PC-9 (cell line): ENCODE results near the gene FAXDC2. TPM values are rescaled to one million over a fixed set of nuclear protein-coding genes. Genes with fewer than 3 reads are reported as not detected.

Source experiments
- BruUV-seq: library from RNA; stranded (reverse); fragments of 400-500 nt; replicated peaks from 2 replicates; lab custom pipeline; 2021; lab: Mats Ljungman, UMichigan
- CTCF ChIA-PET: fragments of 300-600 bp; sonication (Branson Sonifier 250); formaldehyde crosslinking; loops from one replicate; lab custom pipeline; 2022; ENCODE audit warnings: antibody characterized with exemption; lab: Charles Lee
- POLR2A ChIA-PET: fragments of 300-600 bp; sonication (Branson Sonifier 250); formaldehyde crosslinking; loops from one replicate; lab custom pipeline; 2022; ENCODE audit warnings: antibody characterized with exemption; ENCODE audit not compliant: unreplicated experiment; lab: Charles Lee
- DNase-seq, 2 experiments: peaks; one replicate each; pipeline versions ENCODE4 v3.0.0 to v3.0.0-alpha.2; 2015 to 2022; ENCODE audit warnings: mixed read lengths in 1 of 2
- H2AFZ ChIP-seq: fragments of 200-600 bp; sonication (generic); 2 replicates; pipeline ENCODE4 v1.8.1; 2017; ENCODE audit warnings: antibody characterized with exemption
- H3F3A ChIP-seq: fragments of 200-600 bp; sonication (generic); 2 replicates; pipeline ENCODE4 v1.8.1; 2017; ENCODE audit warnings: antibody characterized with exemption, mild to moderate bottlenecking, low read depth; ENCODE audit not compliant: insufficient read depth
- H3K27ac ChIP-seq: fragments of 200-600 bp; sonication (generic); 2 replicates; pipeline ENCODE4 v1.6.1; 2016; ENCODE audit warnings: mixed run types
- H3K27me3 ChIP-seq: fragments of 200-600 bp; sonication (generic); 2 replicates; pipeline ENCODE4 v1.6.1; 2016; ENCODE audit warnings: low read depth, mixed run types; ENCODE audit not compliant: insufficient read depth
- H3K36me3 ChIP-seq: fragments of 200-600 bp; sonication (generic); 2 replicates; pipeline ENCODE4 v1.6.1; 2016; ENCODE audit warnings: low read depth, mixed run types
- H3K4me1 ChIP-seq: fragments of 200-600 bp; sonication (generic); replicated peaks from 2 replicates; pipeline ENCODE4 v1.6.1; 2016; ENCODE audit warnings: mixed run types; ENCODE audit not compliant: insufficient read depth
- H3K4me2 ChIP-seq: fragments of 200-600 bp; sonication (generic); 2 replicates; pipeline ENCODE4 v1.6.1; 2017; ENCODE audit warnings: mixed run types
- H3K4me3 ChIP-seq: fragments of 200-600 bp; sonication (generic); 2 replicates; pipeline ENCODE4 v1.6.1; 2016; ENCODE audit warnings: mixed run types
- H3K79me2 ChIP-seq: fragments of 200-600 bp; sonication (generic); 2 replicates; pipeline ENCODE4 v1.6.1; 2017; ENCODE audit warnings: low read depth, mixed run types
- H3K9me2 ChIP-seq: fragments of 200-600 bp; sonication (generic); 2 replicates; pipeline ENCODE4 v1.8.1; 2017; ENCODE audit warnings: mild to moderate bottlenecking; ENCODE audit not compliant: insufficient read depth
- H3K9me3 ChIP-seq: fragments of 200-600 bp; sonication (generic); 2 replicates; pipeline ENCODE4 v1.8.1; 2016; ENCODE audit warnings: low read depth; ENCODE audit not compliant: insufficient read depth
- H4K20me1 ChIP-seq: fragments of 200-600 bp; sonication (generic); 2 replicates; pipeline ENCODE4 v1.8.1; 2017; ENCODE audit not compliant: insufficient read depth
- EZH2 ChIP-seq: fragments of 200-600 bp; sonication (generic); IDR thresholded peaks from 2 replicates; pipeline ENCODE4 v1.8.0; 2017; ENCODE audit warnings: antibody characterized with exemption, low read depth
- intact Hi-C: fragments of 100-400 bp; cut with micrococcal nuclease; formaldehyde crosslinking; loops from one replicate; pipeline ENCODE4 v1.10.0; 2022; ENCODE audit not compliant: unreplicated experiment
- total RNA-seq: library from RNA; stranded (reverse); gene quantifications from 2 replicates; pipeline ENCODE4 v1.2.3, GENCODE V29; 2021
- TF ChIP-seq, protein P1 (sequence below): fragments of 200-600 bp; sonication (generic); conservative IDR thresholded peaks from 2 replicates; pipeline ENCODE4 v1.6.1; 2017; ENCODE audit warnings: mixed run types, antibody characterized with exemption, mild to moderate bottlenecking, moderate library complexity

The FAXDC2 gene
- total RNA-seq, 1 experiment from 2014 or later, result 0.70 TPM

- BruUV-seq, result no TSS peak
- Histone ChIP-seq H3K9me3 (no peaks in the 10 kb centered on the region), H3K36me3 (peaks cover 80% of the 10 kb centered on the region), H3K9me2 (no peaks in the 10 kb centered on the region), H3K27ac (no peak overlapping the region), H3K4me1 (0 out of 2 replicates have a peak, but pooled peaks cover 8% of the 10 kb centered on the region), H3K79me2 (peaks cover 32% of the 10 kb centered on the region), H3K4me3 (no peak overlapping the region), H3K27me3 (no peaks in the 10 kb centered on the region), H3F3A (peaks cover 45% of the 10 kb centered on the region), H2AFZ (no peak overlapping the region), H3K4me2 (no peak overlapping the region), H4K20me1 (peaks cover 50% of the 10 kb centered on the region)
- intact Hi-C loops, result no loop called here
- TF ChIP-seq, protein P1, sequence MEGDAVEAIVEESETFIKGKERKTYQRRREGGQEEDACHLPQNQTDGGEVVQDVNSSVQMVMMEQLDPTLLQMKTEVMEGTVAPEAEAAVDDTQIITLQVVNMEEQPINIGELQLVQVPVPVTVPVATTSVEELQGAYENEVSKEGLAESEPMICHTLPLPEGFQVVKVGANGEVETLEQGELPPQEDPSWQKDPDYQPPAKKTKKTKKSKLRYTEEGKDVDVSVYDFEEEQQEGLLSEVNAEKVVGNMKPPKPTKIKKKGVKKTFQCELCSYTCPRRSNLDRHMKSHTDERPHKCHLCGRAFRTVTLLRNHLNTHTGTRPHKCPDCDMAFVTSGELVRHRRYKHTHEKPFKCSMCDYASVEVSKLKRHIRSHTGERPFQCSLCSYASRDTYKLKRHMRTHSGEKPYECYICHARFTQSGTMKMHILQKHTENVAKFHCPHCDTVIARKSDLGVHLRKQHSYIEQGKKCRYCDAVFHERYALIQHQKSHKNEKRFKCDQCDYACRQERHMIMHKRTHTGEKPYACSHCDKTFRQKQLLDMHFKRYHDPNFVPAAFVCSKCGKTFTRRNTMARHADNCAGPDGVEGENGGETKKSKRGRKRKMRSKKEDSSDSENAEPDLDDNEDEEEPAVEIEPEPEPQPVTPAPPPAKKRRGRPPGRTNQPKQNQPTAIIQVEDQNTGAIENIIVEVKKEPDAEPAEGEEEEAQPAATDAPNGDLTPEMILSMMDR, result no peak
- TF ChIP-seq EZH2, result no peak
- ChIA-PET POLR2A (no interaction called here), CTCF (no interaction called here)
- DNase-seq, result no peak
These were observed 49.8 kb downstream of the FAXDC2 start for GRCh38 chr5:154800582-154800981.

GRCh38 chr5:154797762-154798161 is 52.6 kb downstream of the FAXDC2 start:
- Histone ChIP-seq H3K27me3 (no peaks in the 10 kb centered on the region), H4K20me1 (peaks cover 67% of the 10 kb centered on the region), H3K9me3 (no peaks in the 10 kb centered on the region), H2AFZ (no peak overlapping the region), H3K9me2 (no peaks in the 10 kb centered on the region), H3K79me2 (peaks cover 25% of the 10 kb centered on the region), H3K4me3 (no peak overlapping the region), H3F3A (peaks cover 28% of the 10 kb centered on the region), H3K4me1 (no peaks in the 10 kb centered on the region), H3K27ac (no peak overlapping the region), H3K36me3 (peaks cover 71% of the 10 kb centered on the region), H3K4me2 (no peak overlapping the region)
- no TSS peak for BruUV-seq
- DNase-seq, result no peak
- ChIA-PET CTCF (no interaction called here), POLR2A (no interaction called here)
- intact Hi-C loops, result no loop called here
- TF ChIP-seq EZH2, result no peak
- TF ChIP-seq, protein P1, result no peak

GRCh38 chr5:154795235-154795596 is 55.2 kb downstream of the FAXDC2 start:
- H3K36me3 ChIP-seq, result peaks cover 62% of the 10 kb centered on the region
- no peaks in the 10 kb centered on the region for H3K27me3 ChIP-seq
- no peak overlapping the region for H2AFZ ChIP-seq
- H3K9me3 ChIP-seq, result no peaks in the 10 kb centered on the region
- H3K79me2 ChIP-seq, result peaks cover 30% of the 10 kb centered on the region
- intact Hi-C loops, result no loop called here
- TF ChIP-seq EZH2, result no peak
- TF ChIP-seq, protein P1, result no peak
- H3F3A ChIP-seq, result peaks cover 19% of the 10 kb centered on the region
- no peak for DNase-seq
- no peaks in the 10 kb centered on the region for H3K9me2 ChIP-seq
- H4K20me1 ChIP-seq, result peaks cover 76% of the 10 kb centered on the region
- BruUV-seq, result no TSS peak
- no peaks in the 10 kb centered on the region for H3K4me1 ChIP-seq
- ChIA-PET POLR2A (no interaction called here), CTCF (no interaction called here)
- no peak overlapping the region for H3K27ac ChIP-seq
- H3K4me3 ChIP-seq, result no peak overlapping the region
- H3K4me2 ChIP-seq, result no peak overlapping the region
